Duodenal mucosa (tissue), 2 donors: Measurements from ENCODE around the gene MATCAP1.

Source experiments
- H3K27ac ChIP-seq: one replicate; pipeline ENCODE4 v1.7.0; 2013; ENCODE audit warnings: low read depth, low read length
- H3K27me3 ChIP-seq, 2 donors: one replicate each; pipeline ENCODE4 v1.7.0; 2013; ENCODE audit warnings: low read length in 2 of 2, control low read depth in 1 of 2; ENCODE audit not compliant: insufficient read depth in 2 of 2, control insufficient read depth in 1 of 2
- H3K36me3 ChIP-seq, 2 donors: one replicate each; pipeline ENCODE4 v1.7.0; 2013; ENCODE audit warnings: low read length in 2 of 2, control low read depth in 1 of 2; ENCODE audit not compliant: insufficient read depth in 2 of 2, control insufficient read depth in 1 of 2
- H3K4me1 ChIP-seq, 2 donors: one replicate each; pipeline ENCODE4 v1.7.0; 2013; ENCODE audit warnings: low read length in 2 of 2, control low read depth in 1 of 2; ENCODE audit not compliant: insufficient read depth in 2 of 2, control insufficient read depth in 1 of 2
- H3K4me3 ChIP-seq, 2 donors: one replicate each; pipeline ENCODE4 v1.7.0; 2013; ENCODE audit warnings: low read length in 2 of 2, low read depth in 1 of 2
- H3K9ac ChIP-seq, 2 donors: one replicate each; pipeline ENCODE4 v1.7.0; 2013; ENCODE audit warnings: low read length in 2 of 2, low read depth in 1 of 2
- H3K9me3 ChIP-seq, 2 donors: one replicate each; pipeline ENCODE4 v1.7.0; 2013; ENCODE audit warnings: low read length in 2 of 2, control low read depth in 1 of 2; ENCODE audit not compliant: control insufficient read depth in 1 of 2

The MATCAP1 gene

DNA sequence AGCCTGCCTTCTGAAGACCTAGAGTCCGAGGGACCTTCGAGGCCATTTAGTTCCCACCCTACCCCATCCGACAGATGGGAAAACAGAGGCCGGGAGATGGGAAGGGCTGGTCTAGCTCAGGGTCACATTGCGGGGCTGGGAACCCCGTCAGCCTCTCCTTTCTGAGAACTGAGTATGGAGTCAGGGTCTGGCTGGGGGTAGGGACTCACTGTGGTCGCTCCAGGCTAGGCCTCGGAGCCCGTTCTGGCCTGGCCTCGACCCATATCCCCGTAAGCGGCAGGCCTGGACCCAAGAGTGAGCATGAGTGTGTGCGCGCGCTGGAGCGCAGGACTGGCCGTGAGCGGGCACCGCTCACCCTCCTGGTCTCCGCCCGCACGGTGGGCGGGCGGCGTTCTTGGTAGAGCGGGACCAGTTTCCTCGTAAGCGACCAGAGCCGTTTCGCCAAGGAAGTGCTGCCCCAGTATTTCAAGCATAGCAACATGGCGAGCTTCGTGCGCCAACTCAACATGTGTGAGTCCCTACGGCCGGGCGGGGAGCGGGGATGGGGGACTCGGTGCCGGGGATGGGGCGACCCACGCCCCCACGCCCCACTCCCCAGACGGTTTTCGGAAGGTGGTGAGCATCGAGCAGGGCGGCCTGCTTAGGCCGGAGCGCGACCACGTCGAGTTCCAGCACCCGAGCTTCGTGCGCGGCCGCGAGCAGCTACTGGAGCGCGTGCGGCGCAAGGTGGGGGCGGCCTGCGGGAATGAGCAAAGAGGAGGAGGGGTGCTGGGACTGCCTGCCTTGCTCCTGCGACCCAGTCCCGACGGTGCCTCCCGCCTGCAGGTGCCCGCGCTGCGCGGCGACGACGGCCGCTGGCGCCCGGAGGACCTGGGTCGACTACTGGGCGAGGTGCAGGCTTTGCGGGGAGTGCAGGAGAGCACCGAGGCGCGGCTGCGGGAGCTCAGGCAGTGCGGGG is 18.4 kb downstream of the MATCAP1 start:
- H3K27ac ChIP-seq = no peak overlapping the region
- H3K27me3 ChIP-seq = peaks cover 40 to 55% of the 10 kb centered on the region in 2 donors
- no peaks in the 10 kb centered on the region for H3K9me3 ChIP-seq
- H3K36me3 ChIP-seq = no peaks in the 10 kb centered on the region
- H3K4me1 ChIP-seq = peaks cover 41 to 54% of the 10 kb centered on the region in 2 donors
- peak overlapping the region; percentile 29 to 43 for H3K4me3 ChIP-seq
- peak overlapping the region; percentile 8 to 25 for H3K9ac ChIP-seq

DNA sequence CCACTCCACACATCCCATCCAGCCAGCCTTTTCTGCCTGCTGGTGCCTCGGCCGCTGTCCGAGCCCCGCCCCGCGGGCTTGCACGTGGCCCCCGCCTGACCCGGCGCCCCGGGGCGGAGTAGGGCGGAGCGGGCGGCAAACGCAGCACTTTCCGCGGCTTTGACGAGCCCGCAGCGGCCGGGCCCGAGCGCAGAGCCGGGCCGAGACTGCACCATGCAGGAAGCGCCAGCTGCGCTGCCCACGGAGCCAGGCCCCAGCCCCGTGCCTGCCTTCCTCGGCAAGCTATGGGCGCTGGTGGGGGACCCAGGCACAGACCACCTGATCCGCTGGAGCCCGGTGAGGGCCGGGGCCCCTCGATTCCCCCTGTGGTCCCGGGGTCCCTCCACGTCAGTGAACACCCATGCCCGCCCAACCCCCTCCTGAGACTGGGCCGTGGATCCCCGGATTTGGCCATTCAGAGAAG is 19.1 kb downstream of the MATCAP1 start, which contains the start of gene HSF4:
TSS of gene HSF4 (plus strand) at position 147 of the 463 bp plus-strand sequence. CDS start at position 214, 67 bp downstream.
- no peaks in the 10 kb centered on the region for H3K9me3 ChIP-seq
- H3K4me3 ChIP-seq = peak within 1 kb of the TSS; percentile 61 to 65
- H3K4me1 ChIP-seq = peaks cover 36 to 48% of the 10 kb centered on the region in 2 donors
- peaks cover 40 to 51% of the 10 kb centered on the region in 2 donors for H3K27me3 ChIP-seq
- H3K36me3 ChIP-seq = no peaks in the 10 kb centered on the region
- peak within 1 kb of the TSS; percentile 8 to 25 for H3K9ac ChIP-seq
- no peak within 1 kb of the TSS for H3K27ac ChIP-seq

GRCh38 chr16:67163999-67164558 is 19.7 kb downstream of the MATCAP1 start:
- Histone ChIP-seq H3K4me1 (peaks cover 32 to 45% of the 10 kb centered on the region in 2 donors), H3K9ac (no peak overlapping the region), H3K4me3 (peak overlapping the region; percentile 61 to 65), H3K27me3 (peaks cover 40 to 47% of the 10 kb centered on the region in 2 donors), H3K36me3 (no peaks in the 10 kb centered on the region), H3K27ac (no peak overlapping the region), H3K9me3 (no peaks in the 10 kb centered on the region)

DNA sequence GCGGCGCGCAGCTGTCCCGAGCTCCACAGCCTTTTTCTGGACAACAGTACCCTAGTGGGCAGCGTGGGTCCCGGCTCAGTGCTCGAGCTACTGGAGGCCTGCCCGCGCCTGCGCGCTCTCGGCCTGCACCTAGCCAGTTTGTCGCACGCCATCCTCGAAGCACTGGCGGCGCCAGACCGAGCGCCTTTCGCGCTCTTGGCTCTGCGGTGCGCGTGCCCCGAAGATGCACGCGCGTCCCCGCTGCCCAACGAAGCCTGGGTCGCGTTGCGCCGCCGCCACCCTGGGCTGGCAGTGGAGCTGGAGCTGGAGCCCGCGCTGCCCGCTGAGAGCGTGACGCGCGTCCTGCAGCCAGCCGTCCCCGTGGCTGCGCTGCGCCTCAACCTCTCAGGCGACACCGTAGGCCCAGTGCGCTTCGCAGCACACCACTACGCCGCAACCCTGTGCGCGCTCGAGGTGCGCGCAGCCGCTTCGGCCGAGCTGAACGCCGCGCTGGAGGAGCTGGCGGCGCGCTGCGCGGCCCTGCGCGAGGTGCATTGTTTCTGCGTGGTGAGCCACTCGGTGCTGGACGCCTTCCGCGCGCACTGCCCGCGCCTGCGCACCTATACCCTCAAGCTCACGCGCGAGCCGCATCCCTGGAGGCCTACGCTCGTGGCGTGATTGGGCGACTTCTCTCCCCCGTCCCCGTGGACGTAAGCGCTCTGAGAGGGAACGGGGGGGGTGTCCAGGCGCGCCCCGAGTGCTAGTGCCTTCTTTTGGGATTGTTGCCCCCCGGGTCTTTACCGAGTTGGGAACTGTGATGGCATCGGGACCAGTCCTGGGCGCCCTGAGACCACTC is 20.4 kb downstream of the MATCAP1 start:
- Histone ChIP-seq H3K36me3 (no peaks in the 10 kb centered on the region), H3K9ac (no peak overlapping the region), H3K4me1 (peaks cover 39 to 52% of the 10 kb centered on the region in 2 donors), H3K4me3 (peak overlapping the region; percentile 61 to 65), H3K27ac (no peak overlapping the region), H3K27me3 (peaks cover 35 to 45% of the 10 kb centered on the region in 2 donors), H3K9me3 (no peaks in the 10 kb centered on the region)

GRCh38 chr16:67162506-67163163 is 21.1 kb downstream of the MATCAP1 start:
- peaks cover 35 to 45% of the 10 kb centered on the region in 2 donors for H3K27me3 ChIP-seq
- no peaks in the 10 kb centered on the region for H3K36me3 ChIP-seq
- peak overlapping the region in 1 of 2 donors; percentile 19 for H3K9ac ChIP-seq
- H3K4me1 ChIP-seq = peaks cover 46 to 59% of the 10 kb centered on the region in 2 donors
- H3K4me3 ChIP-seq = peak overlapping the region in 1 of 2 donors; percentile 65
- no peaks in the 10 kb centered on the region for H3K9me3 ChIP-seq
- H3K27ac ChIP-seq = no peak overlapping the region

GRCh38 chr16:67161595-67162058 is 22.1 kb downstream of the MATCAP1 start:
- Histone ChIP-seq H3K4me1 (peaks cover 49 to 64% of the 10 kb centered on the region in 2 donors), H3K36me3 (no peaks in the 10 kb centered on the region), H3K27me3 (peaks cover 32 to 39% of the 10 kb centered on the region in 2 donors), H3K9ac (no peak overlapping the region), H3K9me3 (no peaks in the 10 kb centered on the region), H3K27ac (no peak overlapping the region), H3K4me3 (peak overlapping the region in 1 of 2 donors; percentile 97)

GRCh38 chr16:67158637-67159600 is 24.8 kb downstream of the MATCAP1 start:
- H3K9ac ChIP-seq = peak overlapping the region; percentile 91 to 98
- peak overlapping the region; percentile 92 to 97 for H3K4me3 ChIP-seq
- H3K27me3 ChIP-seq = peaks cover 19 to 23% of the 10 kb centered on the region in 2 donors
- H3K36me3 ChIP-seq = no peaks in the 10 kb centered on the region
- no peaks in the 10 kb centered on the region for H3K9me3 ChIP-seq
- peaks cover 55 to 63% of the 10 kb centered on the region in 2 donors for H3K4me1 ChIP-seq
- peak overlapping the region; percentile 50 for H3K27ac ChIP-seq

DNA sequence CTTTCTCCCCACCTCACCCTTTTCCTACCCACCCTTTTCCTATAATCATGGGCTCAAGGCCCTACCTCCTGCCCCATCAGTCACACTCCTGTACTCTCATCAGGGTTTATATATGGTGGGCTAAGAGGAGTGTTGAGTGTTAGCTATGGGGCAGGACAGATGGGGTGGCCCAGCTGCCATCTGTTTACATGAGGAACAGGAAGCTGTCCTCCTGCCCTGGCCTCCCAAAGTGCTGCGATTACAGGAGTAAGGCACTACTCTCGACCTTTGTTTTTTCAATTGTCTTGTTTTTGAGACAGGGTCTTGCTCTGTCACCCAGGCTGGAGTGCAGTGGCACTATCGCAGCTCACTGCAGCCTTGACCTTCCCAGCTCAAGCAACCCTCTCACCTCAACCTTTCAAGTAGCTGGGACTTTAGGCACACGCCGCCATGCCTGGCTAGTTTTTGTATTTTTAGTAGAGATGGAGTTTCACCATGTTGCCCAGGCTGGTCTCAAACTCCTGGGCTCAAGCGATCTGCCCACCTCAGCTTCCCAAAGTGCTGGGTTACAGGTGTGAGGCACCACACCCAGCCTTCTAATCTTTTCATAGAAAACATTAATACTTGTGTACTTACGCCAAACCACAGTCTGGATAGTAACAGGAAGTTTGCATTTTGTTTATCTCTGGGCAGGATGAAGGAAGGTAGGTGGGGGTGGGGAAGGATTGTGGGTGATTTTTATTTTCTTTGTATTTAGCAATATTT is 25.7 kb downstream of the MATCAP1 start:
- H3K27me3 ChIP-seq = peaks cover 11 to 16% of the 10 kb centered on the region in 2 donors
- H3K4me1 ChIP-seq = peaks cover 47 to 55% of the 10 kb centered on the region in 2 donors
- H3K9ac ChIP-seq = peak overlapping the region in 1 of 2 donors; percentile 98
- no peak overlapping the region for H3K4me3 ChIP-seq
- no peaks in the 10 kb centered on the region for H3K36me3 ChIP-seq
- H3K27ac ChIP-seq = no peak overlapping the region
- H3K9me3 ChIP-seq = no peaks in the 10 kb centered on the region
